Fibroblast of pulmonary artery (primary cell): Measurements from ENCODE around the gene LRRC74A.

ENCODE experiments used
- DNase-seq: peaks from one replicate; pipeline ENCODE4 v3.0.0-alpha.2; 2010; ENCODE audit warnings: low read depth
- H3K4me3 ChIP-seq: replicated peaks from 2 replicates; pipeline ENCODE4 v1.5.1; 2011; ENCODE audit warnings: low read depth, mild to moderate bottlenecking, control low read depth, low read length, moderate library complexity
- TF ChIP-seq, protein P1 (sequence below): IDR thresholded peaks from 2 replicates; pipeline ENCODE4 v1.5.1; 2011; ENCODE audit warnings: mild to moderate bottlenecking, control low read depth, low read length, inconsistent platforms; ENCODE audit errors: missing control alignments

LRRC74A gene

DNA sequence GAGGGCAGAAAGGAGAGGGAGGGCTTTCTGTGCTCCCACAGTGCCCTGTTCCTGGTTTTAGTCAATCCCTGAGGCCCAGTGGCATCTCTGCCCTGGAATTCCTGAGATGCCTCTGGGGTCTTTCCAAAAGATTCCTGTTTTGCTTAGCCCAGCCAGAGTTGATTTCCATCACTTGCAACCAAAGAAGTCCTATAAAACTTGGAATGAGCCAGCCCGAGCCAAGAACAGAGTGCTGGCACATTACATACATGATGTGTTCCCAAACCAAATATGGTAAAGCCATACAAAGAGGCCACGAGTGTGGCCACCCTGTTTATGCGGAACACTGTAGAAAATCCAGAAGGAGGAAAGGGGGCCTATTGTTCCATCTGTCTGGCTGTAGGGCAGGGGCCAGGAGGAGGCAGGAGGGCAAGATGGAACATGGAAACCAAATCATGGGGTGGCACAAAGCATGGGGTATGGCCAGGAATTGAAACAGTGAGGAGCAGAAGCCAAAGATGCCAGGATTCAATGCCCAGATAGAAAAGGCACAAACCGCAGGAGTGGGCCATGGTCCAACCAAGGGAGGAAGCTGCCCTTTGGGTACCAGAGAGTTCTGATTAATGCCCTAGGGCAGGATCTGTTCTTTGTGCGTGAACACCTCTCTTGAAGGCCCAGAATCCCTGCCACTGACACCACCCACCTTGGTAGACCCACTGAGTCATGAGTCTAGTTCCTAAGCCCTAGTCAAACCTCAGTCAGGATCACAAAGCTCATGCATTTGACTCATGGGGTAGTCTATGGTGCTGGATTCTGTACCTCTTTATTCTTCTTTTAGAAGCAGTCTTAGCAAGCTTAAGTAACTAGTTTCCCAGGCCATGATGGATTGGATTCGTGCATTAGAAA is 75.2 kb downstream of the LRRC74A start:
- TF ChIP-seq, protein P1, sequence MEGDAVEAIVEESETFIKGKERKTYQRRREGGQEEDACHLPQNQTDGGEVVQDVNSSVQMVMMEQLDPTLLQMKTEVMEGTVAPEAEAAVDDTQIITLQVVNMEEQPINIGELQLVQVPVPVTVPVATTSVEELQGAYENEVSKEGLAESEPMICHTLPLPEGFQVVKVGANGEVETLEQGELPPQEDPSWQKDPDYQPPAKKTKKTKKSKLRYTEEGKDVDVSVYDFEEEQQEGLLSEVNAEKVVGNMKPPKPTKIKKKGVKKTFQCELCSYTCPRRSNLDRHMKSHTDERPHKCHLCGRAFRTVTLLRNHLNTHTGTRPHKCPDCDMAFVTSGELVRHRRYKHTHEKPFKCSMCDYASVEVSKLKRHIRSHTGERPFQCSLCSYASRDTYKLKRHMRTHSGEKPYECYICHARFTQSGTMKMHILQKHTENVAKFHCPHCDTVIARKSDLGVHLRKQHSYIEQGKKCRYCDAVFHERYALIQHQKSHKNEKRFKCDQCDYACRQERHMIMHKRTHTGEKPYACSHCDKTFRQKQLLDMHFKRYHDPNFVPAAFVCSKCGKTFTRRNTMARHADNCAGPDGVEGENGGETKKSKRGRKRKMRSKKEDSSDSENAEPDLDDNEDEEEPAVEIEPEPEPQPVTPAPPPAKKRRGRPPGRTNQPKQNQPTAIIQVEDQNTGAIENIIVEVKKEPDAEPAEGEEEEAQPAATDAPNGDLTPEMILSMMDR: no peak
- no peak overlapping the region for H3K4me3 ChIP-seq
- no peak for DNase-seq

DNA sequence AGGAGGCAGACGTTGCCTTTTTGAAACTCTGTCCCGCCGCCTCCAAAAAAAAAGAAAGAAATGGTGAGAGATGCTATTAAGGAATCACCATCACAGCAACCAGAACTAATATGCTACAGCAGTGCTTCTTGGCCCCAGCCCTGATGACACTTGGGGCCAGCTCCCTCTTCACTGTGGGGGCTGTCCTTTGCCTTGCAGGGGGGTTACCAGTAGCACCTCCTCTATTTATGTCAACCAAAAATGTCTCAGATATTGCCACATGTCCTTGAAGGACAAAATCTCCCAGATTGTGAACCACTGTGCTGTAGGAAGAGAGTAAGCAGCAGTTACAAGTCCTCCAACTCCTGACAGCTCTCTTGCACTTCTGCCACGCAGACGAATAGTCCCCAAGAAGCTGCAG is 76.4 kb downstream of the LRRC74A start:
- TF ChIP-seq, protein P1: no peak
- DNase-seq: no peak
- no peak overlapping the region for H3K4me3 ChIP-seq

DNA sequence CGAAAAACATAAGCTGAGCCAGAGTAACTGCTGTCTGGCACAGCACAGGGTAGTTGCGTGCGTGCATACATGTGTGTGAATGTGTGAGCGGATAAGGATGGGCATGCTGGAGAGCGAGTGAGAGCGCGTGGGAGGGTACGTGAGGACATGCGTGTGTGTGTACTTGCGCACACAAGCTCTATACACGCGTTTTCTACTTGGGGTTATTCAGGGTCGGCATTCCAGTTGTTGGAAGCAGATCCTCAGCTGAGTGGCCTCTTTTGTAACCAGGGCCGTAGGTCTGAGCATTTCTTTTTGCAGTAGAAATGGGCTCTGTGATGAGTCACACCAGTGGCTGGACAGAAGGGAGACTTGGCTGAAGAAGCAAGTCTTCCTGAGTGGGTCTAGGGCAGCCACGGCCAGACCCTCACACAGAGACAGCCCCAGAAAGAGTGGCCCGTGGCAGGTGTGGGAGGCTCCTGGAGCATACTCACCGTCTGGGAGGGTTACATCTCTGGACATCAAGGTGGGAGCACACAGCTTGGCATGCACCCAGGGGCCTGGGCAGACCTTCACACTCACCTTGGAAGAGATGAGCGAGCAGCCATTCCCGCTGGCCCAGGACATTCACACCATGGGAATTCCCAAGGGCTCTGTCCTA is 78.0 kb downstream of the LRRC74A start:
- peak; percentile 98 for DNase-seq
- TF ChIP-seq, protein P1: no peak
- no peak overlapping the region for H3K4me3 ChIP-seq

DNA sequence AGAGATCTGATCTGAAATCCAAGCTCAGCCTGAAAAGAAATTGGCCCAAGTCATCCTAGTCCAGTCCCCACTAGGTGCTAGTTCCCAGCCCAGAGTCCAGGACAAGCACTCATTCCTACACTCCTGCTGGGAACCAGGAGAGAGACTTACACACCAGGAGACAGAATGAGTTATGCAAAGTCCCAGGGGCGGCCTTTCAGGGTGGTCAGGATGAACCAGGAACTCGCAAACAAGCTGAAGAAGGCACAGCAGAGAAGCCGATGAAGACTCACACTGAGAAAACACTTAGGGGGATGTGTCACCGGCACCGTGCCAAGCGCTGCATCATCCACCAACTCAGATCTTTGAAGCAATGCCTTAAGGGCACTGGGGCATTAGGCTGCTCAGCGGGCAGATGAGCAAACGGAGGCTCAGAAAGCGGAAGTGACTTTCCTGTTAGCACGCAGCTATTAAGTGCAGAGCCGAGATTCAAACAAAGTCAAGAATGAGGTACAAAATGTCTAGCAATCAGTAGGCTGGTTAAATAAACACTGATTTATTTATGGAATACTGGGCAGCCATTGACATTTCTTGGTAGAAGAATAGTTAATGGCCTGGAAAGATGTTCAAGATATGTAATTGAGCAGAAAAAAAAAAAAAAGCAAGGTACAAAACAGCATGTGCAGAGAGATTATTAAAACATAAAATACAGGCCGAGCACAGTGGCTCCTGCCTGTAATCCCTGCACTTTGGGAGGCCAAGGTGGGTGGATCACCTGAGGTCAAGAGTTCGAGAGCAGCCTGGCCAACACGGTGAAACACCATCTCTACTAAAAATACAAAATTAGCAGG is 78.7 kb downstream of the LRRC74A start:
- peak; percentile 93 for DNase-seq
- no peak overlapping the region for H3K4me3 ChIP-seq
- TF ChIP-seq, protein P1: no peak

DNA sequence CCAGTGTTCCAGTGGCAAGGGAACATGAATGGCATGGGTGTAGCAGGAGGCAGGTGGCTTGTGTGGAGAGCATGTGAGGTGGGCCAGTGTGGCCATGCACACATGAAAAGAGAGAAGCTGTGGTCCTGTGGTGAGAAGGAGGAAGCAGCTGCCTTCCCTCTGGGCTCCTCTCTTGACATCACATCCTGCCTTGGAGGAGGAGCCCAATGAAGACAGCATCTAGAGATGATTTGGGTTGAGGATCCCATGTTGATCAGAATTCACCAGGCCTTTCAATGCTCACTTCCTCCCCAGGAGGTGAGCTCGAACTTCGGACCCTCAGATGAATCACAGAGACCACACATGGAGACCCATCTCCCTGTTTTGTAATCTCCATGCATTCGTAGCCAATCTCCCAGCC is 82.6 kb downstream of the LRRC74A start:
- DNase-seq: no peak
- TF ChIP-seq, protein P1: no peak
- no peak overlapping the region for H3K4me3 ChIP-seq

DNA sequence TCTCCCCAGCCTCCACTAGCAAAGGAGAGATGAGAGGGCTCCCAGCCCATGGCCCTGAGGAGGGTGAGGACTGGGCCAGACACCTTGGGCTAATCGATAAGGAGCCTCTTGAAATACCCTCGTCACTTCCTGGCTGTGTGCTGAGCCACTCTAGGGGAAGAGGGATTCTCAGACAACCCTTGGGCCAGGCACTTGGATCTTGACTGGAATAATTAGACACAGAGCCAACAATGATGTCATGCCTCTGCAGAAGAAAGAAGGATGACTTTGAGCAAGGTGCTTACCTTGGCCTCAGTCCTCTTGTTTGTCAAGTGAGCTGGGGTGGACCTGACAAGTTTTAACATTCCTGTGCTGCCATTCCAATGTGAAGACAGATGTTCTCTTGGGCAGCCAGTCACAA is 83.1 kb downstream of the LRRC74A start:
- TF ChIP-seq, protein P1: no peak
- no peak for DNase-seq
- H3K4me3 ChIP-seq: no peak overlapping the region
